ENCODE data around the gene SLC44A5.

- TF ChIP-seq CTCF (IDR thresholded peaks at IDR 0.05; ENCODE audit: borderline replicate concordance, extremely low read depth, low read length, poor library complexity, severe bottlenecking) (no peak), EZH2 (IDR thresholded peaks at IDR 0.05; ENCODE audit: borderline replicate concordance, low read depth, low read length, severe bottlenecking) (no peak)
These were observed 126.1 kb downstream of the SLC44A5 start for GRCh38 chr1:75484789-75485188.
